HG03139 (cell line): ENCODE measurements around the gene CPA3.

ENCODE experiments used
- ATAC-seq: cut with Tn5 transposase; IDR thresholded peaks from one replicate; pipeline ENCODE4 v1.9.1; 2021; ENCODE audit not compliant: unreplicated experiment

Gene CPA3, protein sequence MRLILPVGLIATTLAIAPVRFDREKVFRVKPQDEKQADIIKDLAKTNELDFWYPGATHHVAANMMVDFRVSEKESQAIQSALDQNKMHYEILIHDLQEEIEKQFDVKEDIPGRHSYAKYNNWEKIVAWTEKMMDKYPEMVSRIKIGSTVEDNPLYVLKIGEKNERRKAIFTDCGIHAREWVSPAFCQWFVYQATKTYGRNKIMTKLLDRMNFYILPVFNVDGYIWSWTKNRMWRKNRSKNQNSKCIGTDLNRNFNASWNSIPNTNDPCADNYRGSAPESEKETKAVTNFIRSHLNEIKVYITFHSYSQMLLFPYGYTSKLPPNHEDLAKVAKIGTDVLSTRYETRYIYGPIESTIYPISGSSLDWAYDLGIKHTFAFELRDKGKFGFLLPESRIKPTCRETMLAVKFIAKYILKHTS

DNA sequence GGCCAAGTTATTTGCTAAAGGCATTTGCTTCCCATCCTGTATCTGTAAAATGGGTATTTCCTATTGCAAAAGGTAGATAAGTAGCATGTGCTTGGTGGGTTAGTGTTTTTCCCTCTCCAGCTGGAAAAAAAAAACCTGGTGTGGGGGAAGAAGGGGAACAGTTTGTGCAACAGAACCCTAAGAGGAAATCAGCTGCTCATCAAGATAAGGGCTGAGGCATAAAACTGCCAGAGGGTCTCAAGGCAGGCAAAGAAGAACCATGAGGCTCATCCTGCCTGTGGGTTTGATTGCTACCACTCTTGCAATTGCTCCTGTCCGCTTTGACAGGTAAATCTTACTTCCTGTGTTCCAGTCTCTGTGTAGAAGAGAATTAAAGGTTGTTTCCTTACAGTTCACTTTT lies at the start of gene CPA3:
TSS of gene CPA3 (plus strand) at position 248 of the 400 bp plus-strand sequence. CDS start at position 260, 12 bp downstream.
- ATAC-seq = no peak

DNA sequence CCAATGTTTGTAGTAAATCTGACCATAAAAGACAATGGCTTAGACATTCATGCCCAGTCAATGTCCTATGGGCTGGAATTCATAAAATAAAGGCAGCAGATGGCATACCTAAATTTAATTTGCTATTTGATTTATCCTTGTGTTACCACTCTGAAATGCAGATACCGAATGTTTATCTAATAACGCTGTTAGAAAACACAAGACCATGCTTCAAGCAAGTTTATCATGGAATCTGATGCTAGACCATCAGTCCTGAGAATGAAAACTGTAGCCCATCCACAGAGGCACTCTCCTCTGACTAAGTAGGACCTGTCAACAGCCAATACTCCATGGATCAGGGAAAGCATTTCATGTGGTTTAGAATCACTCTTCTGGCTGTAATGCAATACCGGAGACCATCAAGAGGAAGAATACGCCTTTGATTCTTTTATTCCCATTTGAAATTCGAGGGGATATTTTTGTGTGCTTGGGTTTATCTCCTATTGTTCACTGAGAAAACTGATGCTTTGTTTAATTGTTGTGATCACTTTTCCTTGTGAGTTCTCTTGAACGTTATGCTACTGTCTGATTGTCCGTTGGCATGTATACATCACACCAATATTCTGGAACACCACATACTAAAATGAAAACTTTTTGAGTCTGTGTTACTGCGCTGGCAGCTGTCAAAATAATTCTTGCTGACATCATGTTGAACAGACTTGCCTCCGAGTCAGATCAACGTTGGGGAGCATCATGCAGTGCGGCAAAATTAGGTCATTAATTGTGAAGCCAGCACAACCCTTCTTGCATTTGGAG lies 49.6 kb upstream of the CPA3 start:
- no peak for ATAC-seq

DNA sequence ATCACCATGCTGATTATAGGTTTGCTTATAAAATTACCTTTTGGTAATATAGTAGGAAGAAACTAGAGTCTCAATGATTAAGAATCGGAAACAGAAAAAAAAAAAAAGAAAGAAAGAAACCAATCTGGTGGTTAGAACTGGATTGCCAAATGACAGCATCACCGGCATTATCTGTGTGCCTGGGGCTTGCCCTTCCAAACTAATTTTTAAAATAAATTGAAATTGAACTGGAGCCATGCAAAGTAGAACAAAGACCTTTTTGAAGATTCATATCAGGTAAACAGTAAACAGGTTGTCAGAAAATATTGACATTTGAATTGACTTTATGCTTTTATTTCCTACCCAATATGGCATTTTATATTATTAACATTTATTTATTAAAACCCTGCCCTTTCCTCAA lies 48.7 kb upstream of the CPA3 start:
- ATAC-seq = no peak

DNA sequence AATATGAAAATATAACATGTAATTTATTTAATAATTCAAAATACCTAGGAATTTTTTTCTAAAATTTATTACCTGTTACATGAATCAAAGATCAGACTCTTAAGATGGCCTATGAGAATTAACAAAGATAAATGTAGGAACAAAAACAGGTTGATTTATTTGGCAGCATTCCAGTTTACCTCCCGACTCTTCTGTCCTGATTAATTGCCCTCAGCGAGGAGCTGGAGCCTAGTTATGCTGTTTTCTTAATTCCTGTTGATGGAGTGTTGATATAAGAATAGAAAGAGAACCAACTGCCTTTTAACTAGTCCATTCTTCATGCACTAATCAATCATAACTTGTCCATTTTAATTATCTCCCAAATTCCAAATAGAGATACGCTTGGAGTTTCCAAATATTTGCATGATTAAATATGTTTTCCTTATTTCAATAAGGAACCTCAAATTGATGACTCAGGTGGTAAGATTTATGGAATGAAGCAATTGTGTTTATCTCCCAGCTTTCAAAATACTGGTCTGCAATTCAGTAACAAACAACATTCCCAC lies 48.0 kb upstream of the CPA3 start:
- no peak for ATAC-seq

DNA sequence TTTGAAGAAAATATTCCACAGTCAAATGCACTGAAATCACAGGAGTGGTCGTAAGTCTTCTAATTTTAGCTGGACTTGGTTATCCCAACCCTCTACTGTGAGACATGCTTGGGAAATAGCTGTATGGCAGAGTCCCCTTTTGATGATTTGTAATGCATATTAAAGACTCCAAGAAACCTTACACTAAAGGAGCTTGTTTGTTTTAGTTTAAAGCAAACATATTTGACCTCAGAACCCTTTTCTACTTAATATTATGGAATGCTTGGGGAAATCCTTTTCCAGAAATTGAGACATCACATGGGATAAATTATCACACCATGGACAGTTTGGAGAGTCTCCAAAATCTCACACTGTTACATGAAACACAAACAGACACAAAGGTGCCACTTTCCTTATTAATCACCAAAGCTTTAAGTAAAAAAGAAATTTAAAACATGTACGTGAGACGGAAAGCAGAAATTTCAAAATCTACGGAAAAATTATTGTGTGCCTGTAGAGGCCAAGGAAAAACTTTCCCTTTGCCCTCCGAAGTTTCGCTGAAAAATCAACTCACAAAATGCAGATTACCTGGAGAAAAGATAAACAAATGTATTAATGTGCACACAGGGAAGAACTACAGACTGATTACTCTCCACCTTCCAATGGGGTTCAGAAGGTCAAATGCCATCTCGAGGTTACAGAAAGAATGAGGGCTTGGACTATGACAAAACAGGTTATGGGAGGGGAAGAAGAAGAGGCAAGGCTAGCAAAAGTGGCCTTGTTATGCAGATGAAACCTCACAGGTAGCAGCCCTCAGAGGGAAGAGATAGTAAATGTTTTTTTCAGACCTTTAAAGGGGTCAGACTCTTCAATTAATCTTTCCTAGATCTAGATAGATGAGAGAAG lies 44.5 kb upstream of the CPA3 start:
- ATAC-seq = no peak

DNA sequence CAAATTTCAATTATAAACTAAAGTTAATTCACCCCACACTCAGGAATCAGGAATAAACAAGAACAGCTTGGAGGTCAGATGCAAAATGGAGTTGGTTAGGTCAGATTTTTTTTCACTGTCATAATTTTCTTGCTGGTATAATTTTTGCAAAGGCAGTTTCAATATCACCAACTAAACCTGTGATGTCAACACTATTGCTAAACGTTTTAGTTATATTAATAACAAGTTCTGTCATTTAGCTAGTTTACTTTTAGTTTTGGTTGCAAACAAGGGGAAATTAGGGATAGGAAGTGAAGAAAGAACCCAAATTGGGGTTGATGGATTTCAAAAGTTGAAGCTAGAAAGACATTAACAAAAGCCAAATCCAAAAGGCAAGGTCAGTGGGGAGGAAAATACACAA lies 42.1 kb upstream of the CPA3 start:
- no peak for ATAC-seq

DNA sequence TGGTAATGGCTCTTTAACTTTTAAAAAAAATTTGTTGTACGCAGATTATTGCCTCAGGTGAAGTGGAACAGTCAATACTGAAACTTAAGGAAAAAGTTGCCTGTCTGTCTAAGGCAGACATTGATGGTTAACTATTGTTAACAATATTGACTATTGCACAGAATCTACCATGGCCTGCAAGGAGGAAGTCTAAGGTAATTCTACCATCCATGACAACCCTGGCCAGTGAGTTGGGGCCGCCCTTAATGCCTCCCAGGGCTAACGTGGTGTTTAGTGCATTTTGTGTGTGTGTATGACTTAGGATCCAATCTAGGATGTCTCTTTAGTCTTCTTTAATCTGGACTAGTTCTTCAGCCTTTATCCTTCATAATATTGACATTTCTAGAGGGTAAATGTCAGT lies 39.6 kb upstream of the CPA3 start:
- ATAC-seq = no peak

DNA sequence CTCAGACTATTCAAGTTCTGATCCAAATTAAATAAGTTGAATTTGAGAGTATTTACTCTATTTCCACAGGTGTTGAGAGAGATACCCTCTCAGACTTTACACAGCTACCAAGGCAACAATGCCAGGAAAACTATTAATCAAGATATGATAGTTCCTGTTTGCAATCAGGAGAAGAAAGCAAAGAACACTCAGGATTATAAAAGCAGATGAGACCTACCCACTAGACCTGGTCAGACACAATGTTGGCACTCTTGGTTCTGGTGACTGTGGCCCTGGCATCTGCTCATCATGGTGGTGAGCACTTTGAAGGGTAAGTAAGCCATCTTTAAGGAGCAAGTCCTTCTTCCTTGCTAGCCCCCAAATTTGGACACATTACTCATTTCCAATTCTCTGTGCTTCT lies 37.5 kb upstream of the CPA3 start, which contains the start of gene CPB1:
TSS of gene CPB1 (plus strand) at position 227 of the 400 bp plus-strand sequence. CDS start at position 240, 13 bp downstream.
- no peak for ATAC-seq

DNA sequence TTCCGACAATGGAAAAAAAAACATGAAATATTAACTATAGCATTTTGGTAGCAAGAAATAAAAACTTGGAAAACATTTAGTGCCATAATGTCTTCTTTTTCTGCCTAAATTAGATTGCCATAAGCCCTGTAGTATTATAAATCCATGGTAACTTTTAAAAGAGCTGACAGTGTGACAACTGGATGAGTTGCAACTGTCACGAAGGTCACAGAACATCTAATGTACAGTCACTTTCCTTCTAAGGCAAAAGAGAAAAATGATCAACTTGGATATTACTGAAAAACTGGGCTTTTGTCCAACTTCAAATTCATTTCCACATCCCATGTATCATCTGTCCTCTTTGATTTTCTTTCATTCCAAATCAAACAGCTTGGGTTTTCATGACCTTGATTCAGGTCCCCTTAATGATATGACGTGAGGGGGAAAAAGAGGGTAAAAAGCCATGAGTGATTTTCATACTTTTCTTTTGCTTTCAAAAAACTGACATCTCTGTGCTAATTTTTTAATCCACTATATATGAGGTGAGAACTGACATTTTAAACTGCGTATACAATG lies 36.9 kb upstream of the CPA3 start:
- ATAC-seq = no peak

DNA sequence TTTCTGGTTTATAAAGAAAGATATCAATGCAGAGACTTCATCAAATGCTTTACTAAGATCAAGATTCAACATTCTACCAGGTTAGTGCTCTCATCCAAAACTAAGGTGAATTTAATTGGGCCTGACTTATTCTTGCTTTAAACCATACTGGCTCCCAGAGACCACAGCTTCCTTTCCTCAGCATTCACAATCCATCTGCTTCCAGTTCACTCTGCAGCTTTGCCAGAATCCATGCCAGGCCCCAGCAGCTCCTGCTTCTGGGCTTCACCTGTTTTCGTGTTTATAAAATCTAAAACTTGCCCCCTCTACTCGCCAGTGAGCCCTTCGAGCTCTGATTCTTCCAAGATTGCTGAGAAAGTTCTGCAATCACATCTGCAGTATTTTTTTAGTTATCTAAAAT lies 35.2 kb upstream of the CPA3 start:
- ATAC-seq = no peak

DNA sequence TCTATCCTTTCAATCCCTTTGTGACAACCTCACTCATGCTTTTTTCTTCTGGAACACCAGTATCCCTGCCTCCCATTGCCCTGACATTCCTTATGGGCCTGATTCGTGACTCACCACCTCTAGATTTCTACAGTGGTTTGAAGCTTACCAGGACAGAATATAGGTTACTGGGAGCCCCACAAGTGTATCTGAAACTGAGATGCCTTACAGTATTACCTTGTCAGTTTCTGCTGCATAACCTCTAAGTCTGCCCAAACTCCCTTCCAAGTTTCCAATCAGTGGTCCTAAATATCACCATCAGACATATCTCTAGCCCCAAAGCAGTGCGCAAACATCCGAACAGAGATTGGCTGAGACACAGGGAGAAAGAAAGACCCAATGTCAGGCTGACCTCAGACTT lies 31.9 kb upstream of the CPA3 start:
- ATAC-seq = no peak

DNA sequence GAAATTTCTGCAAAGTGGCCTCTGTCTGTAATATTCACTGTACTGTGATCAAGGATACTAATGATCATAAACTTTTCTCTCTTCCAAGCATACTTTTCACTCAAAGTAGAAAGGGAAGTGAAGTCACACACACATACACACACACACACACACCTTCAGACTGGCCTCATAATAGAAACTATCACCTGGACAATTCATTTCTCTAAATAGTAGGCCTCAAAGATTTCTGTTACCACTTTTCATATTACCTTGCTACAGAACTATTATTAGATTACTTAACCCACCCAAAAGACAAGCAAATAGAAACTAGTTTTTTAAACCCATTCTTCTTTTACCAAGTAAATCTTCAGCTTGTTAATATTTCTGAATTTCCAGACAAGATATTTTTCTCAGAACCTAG lies 25.3 kb upstream of the CPA3 start:
- ATAC-seq = no peak

DNA sequence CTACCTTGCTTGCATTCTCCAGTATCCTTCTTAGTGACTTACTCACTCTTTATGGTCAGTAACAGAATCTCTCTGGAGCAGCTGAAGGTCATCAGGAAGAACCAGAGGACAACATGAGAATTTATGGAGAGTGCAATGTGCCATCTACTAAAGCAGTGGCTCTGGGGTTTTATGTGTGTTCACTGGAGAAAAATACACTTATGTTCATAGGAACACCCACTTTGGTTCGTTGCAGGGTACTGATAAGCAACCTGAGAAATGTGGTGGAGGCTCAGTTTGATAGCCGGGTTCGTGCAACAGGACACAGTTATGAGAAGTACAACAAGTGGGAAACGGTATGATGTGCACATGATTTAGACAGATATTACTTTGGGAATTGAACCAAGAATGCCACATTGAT lies 24.6 kb upstream of the CPA3 start:
- no peak for ATAC-seq

DNA sequence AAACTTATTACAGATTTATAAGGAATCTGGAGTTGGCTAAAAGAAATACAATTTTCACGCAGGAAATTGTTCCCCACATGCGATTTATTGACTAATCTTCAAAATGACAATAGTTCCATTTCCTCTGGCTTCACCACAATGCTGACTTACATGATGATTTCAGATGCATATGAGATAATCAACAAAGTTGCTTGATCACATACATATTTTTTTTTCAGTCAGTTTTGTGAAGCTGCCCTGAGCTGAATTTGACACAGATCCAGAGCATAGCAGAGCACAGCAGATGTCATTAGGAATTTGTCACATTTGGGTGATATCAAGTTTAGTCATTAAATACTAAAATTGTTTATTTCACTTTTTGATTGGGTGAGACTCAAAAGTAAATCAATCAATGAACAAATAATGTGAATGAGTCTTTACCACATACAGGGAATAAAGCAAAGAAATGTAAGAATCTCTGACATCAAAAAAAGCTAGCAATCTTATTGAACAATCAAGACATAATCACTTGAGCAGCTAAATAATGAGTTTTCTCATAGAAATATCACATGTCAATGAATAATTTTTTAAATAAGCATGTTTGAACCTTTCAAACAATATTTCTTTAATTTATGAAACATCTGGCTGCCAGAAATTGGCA lies 19.2 kb upstream of the CPA3 start:
- no peak for ATAC-seq

DNA sequence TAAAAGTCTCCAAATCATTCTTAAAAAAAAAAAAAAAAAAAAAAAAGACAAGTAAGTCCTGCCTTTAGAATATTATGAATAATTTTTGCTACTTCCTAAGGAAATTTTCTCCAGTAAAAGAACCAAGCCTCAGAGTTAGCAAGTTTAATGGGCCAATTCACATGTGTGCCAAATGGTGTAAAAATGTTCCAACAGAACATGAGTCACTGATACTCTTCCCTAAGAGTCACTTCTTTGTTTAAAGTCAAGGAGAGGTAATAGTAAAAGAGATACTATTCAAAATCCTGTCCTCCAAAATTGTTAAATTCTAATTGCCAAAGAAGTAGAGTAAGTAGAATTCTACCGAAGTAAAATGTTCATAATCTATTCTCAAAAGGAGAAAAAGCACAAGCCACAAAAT lies 17.7 kb upstream of the CPA3 start:
- ATAC-seq = no peak

DNA sequence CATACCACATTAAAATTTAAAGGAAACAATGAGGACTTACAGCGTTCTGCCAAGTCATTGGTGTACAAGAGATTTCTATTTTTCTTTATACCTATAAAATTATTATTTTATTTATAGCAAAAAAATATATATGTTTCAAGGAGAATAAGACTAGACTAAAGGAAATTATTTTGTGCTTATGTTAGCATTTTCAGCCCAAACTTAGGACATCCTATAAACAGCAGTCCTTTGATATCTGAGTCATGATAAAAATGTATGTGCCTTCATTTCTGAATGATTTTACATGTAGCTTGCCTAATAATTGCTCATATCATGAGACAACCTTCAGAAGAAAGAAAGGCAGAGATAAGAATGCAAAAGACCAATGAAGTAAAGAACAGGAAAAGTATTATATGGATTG lies 16.7 kb upstream of the CPA3 start:
- ATAC-seq = no peak

DNA sequence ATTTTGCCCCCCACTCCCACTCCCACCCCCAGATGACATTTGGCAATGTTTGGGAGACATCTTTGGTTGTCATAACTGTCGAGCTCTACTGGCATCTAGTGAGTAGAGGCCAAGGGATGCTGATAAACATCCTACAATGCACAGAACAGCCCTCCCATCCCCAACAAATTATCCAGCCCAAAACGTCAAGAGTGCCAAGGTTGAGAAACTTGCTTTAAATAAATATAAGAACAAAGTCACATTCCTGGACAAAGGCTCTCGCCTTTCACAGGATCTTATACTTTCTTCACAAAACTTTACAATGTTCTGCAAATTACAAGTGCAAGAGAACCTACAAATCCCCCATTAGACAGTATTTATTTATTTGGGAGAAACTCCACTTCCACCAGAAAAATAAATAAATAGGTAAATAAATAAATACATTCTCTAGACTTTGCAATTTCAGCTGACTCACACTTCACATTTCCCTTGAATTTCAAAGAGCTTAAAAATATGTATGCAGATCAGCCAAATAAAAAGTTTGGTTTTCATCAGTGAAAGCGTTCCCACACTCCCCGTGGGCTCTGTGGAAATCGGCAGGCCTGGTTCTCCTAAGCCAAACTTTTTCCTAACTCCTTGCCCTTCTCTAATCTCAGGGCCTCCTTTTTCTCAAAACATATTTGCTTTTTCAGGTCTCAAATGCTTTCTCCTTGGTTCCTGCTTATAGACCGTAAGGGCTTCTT lies 12.7 kb upstream of the CPA3 start:
- ATAC-seq = no peak

DNA sequence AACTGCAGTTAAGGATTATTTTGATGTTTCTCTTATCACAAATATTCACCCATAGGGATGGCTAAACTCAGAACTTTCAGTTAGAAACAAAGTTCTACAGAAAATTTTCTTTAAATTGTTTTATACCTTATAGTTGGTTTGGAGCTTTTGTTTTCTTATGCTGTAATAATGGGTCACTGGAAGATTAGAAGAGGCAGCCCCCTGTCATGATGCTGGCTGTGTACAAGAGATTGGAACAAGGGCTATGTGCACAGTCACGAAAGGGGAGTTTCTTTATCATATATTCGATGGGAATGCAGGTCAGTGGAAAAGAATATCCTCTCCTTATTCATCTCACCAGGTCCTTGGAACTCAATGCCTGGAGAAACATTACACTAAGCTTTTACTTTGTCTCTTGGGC lies 12.0 kb upstream of the CPA3 start:
- no peak for ATAC-seq

DNA sequence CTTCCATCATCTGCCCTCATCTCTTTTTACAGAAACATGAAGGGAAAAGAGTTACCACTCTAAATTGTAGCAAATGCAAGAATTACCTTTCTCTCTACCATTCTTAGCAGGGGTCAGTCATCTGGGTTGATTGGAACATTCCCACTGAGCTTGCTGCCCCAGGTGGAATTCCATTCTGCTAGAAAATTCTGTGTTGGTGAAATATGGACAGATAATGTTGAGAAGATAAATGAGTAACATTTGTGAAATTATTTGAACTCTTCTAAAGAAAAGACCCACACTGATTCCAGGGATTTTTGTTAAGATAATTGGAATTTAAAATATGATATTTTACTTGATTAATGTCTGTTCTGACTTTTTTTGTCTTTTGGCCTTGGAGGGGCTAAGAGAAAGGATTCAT lies 11.0 kb upstream of the CPA3 start:
- no peak for ATAC-seq

DNA sequence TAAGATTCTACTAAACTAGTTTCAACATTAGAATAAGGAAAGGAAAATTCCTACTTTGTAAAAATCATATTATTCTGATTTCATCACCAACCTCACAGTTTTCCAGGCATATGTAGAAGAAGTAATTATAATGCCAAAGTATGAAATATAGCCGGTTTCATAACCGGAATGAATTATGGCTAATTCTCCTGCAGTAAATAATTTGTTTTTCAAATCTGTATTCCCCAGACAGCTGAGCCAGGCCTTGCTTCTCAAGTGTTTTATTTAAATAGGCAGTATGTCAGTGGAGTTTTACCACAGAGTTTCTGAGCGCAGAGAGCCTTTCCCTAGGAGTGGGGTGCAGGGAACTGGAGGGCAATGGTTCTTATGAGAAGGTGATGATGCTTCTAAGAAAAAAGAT lies 8.7 kb upstream of the CPA3 start:
- no peak for ATAC-seq
